GM23338 (cell line): ENCODE data around the gene CXXC5. TPM values are rescaled to one million over a fixed set of nuclear protein-coding genes. Genes with fewer than 3 reads are reported as not detected.
A peak's percentile ranks its signal among the peaks of the same experiment; 100 is the strongest.

Experiments used
- ATAC-seq: fragments of 200-7000 bp; cut with Tn5 transposase; 3 replicates; pipeline ENCODE4 v1.9.1; 2020
- DNase-seq: peaks from one replicate; pipeline ENCODE4 v3.0.0-alpha.2; 2015; ENCODE audit warnings: low spot score
- H2AFZ ChIP-seq: fragments of 200-600 bp; sonication (generic); 2 replicates; pipeline ENCODE4 v1.8.0; 2016; ENCODE audit warnings: antibody characterized with exemption, mild to moderate bottlenecking, moderate library complexity
- H3F3A ChIP-seq: fragments of 200-600 bp; sonication (generic); replicated peaks from 2 replicates; pipeline ENCODE4 v1.8.0; 2017; ENCODE audit warnings: antibody characterized with exemption, mixed run types, low read depth
- H3K27ac ChIP-seq: fragments of 200-600 bp; sonication (generic); 2 replicates; pipeline ENCODE4 v1.6.1; 2016; ENCODE audit warnings: low read depth
- H3K27me3 ChIP-seq: fragments of 200-600 bp; sonication (generic); 2 replicates; pipeline ENCODE4 v1.8.0; 2016; ENCODE audit warnings: mild to moderate bottlenecking, mixed run types, moderate library complexity; ENCODE audit not compliant: insufficient read depth
- H3K36me3 ChIP-seq: fragments of 200-600 bp; sonication (generic); 2 replicates; pipeline ENCODE4 v1.8.0; 2016; ENCODE audit warnings: mild to moderate bottlenecking; ENCODE audit not compliant: insufficient read depth
- H3K4me1 ChIP-seq: fragments of 200-600 bp; sonication (generic); 2 replicates; pipeline ENCODE4 v1.8.0; 2016; ENCODE audit warnings: mild to moderate bottlenecking, moderate library complexity; ENCODE audit not compliant: insufficient read depth
- H3K4me2 ChIP-seq: fragments of 200-600 bp; sonication (generic); 2 replicates; pipeline ENCODE4 v1.7.1; 2017; ENCODE audit warnings: mixed run types
- H3K4me3 ChIP-seq: fragments of 200-600 bp; sonication (generic); 2 replicates; pipeline ENCODE4 v1.6.1; 2016; ENCODE audit warnings: mixed run types
- H3K79me2 ChIP-seq: fragments of 200-600 bp; sonication (generic); replicated peaks from 2 replicates; pipeline ENCODE4 v1.8.0; 2017; ENCODE audit warnings: mild to moderate bottlenecking; ENCODE audit not compliant: insufficient read depth
- H3K9me2 ChIP-seq: fragments of 200-600 bp; sonication (generic); 2 replicates; pipeline ENCODE4 v1.8.0; 2017; ENCODE audit not compliant: insufficient read depth
- H4K20me1 ChIP-seq: fragments of 200-600 bp; sonication (generic); replicated peaks from 2 replicates; pipeline ENCODE4 v1.8.0; 2017; ENCODE audit warnings: mild to moderate bottlenecking; ENCODE audit not compliant: insufficient read depth
- H3K27ac Mint-ChIP-seq: 2 replicates; pipeline ENCODE4 v1.8.0; 2020; ENCODE audit warnings: inconsistent platforms, mild to moderate bottlenecking, moderate library complexity, mixed read lengths
- H3K27me3 Mint-ChIP-seq: 3 replicates; pipeline ENCODE4 v1.8.0; 2022; ENCODE audit warnings: low read depth, mild to moderate bottlenecking, moderate library complexity, mixed read lengths, inconsistent platforms; ENCODE audit not compliant: insufficient read depth, poor library complexity
- H3K36me3 Mint-ChIP-seq: 3 replicates; pipeline ENCODE4 v1.8.0; 2021; ENCODE audit warnings: low read depth, mild to moderate bottlenecking, inconsistent platforms, moderate library complexity, mixed read lengths
- H3K4me1 Mint-ChIP-seq: 3 replicates; pipeline ENCODE4 v1.8.0; 2020; ENCODE audit warnings: mild to moderate bottlenecking, inconsistent platforms, mixed read lengths
- H3K4me3 Mint-ChIP-seq: 3 replicates; pipeline ENCODE4 v1.8.0; 2021; ENCODE audit warnings: moderate library complexity, mild to moderate bottlenecking, inconsistent platforms, mixed read lengths
- H3K9me3 Mint-ChIP-seq: 3 replicates; pipeline ENCODE4 v1.8.0; 2020; ENCODE audit warnings: moderate library complexity, mild to moderate bottlenecking, inconsistent platforms, mixed read lengths
- CREB1 ChIP-seq: fragments of 250-450 bp; sonication (Bioruptor Pico); IDR thresholded peaks from 2 replicates; pipeline ENCODE4 v1.5.0; 2020; ENCODE audit warnings: low read depth, mild to moderate bottlenecking, moderate library complexity
- CTCF ChIP-seq, 2 experiments: fragments of 200-600 bp in 1 of 2; sonication (generic) in 1 of 2; conservative IDR thresholded peaks; 2 replicates each; pipeline versions ENCODE4 v1.5.1 to v1.6.1; 2016 to 2017; ENCODE audit warnings: antibody characterized with exemption in 2 of 2, low read depth in 2 of 2, mild to moderate bottlenecking in 2 of 2, moderate library complexity in 1 of 2
- ETS1 ChIP-seq: IDR thresholded peaks from 2 replicates; pipeline ENCODE4 v1.6.1; 2016; ENCODE audit warnings: antibody characterized with exemption
- EZH2 ChIP-seq: fragments of 200-600 bp; sonication (generic); IDR thresholded peaks from one replicate; pipeline ENCODE4 v1.8.0; 2017; ENCODE audit warnings: antibody characterized with exemption, mild to moderate bottlenecking, low read depth; ENCODE audit not compliant: unreplicated experiment
- EZH2phosphoT487 ChIP-seq: fragments of 200-600 bp; sonication (generic); IDR thresholded peaks from one replicate; pipeline ENCODE4 v1.8.1; 2018; ENCODE audit warnings: antibody characterized with exemption; ENCODE audit not compliant: unreplicated experiment
- JUNB ChIP-seq: IDR thresholded peaks from one replicate; pipeline ENCODE4 v1.6.1; 2016; ENCODE audit warnings: antibody characterized with exemption; ENCODE audit not compliant: unreplicated experiment
- NANOG ChIP-seq: IDR thresholded peaks from 2 replicates; pipeline ENCODE4 v1.6.1; 2016; ENCODE audit warnings: antibody characterized with exemption, borderline replicate concordance
- POLR2AphosphoS5 ChIP-seq: IDR thresholded peaks from 2 replicates; pipeline ENCODE4 v1.6.1; 2016; ENCODE audit warnings: antibody characterized with exemption, low read depth
- REST ChIP-seq: IDR thresholded peaks from one replicate; pipeline ENCODE4 v1.6.1; 2018; ENCODE audit warnings: antibody characterized with exemption; ENCODE audit not compliant: unreplicated experiment
- STAT1 ChIP-seq: IDR thresholded peaks from one replicate; pipeline ENCODE4 v1.6.1; 2016; ENCODE audit warnings: antibody characterized with exemption; ENCODE audit not compliant: unreplicated experiment
- ZNF114 ChIP-seq: fragments of 250-450 bp; sonication (Bioruptor Pico); IDR thresholded peaks from 2 replicates; pipeline ENCODE4 v1.5.0; 2020; ENCODE audit warnings: mild to moderate bottlenecking, moderate library complexity
- ZNF331 ChIP-seq: fragments of 250-450 bp; sonication (Bioruptor Pico); IDR thresholded peaks from 2 replicates; pipeline ENCODE4 v1.5.0; 2020; ENCODE audit warnings: low read depth, mild to moderate bottlenecking, moderate library complexity
- ZNF462 ChIP-seq: fragments of 250-450 bp; sonication (Bioruptor Pico); IDR thresholded peaks from 2 replicates; pipeline ENCODE4 v1.5.0; 2020; ENCODE audit warnings: mild to moderate bottlenecking, moderate library complexity
- polyA plus RNA-seq: library from polyadenylated mRNA; unstranded; fragments of >200 nt; fragmentation: Nextera tagmentation; extraction: Ambion mirVana; gene quantifications from 2 replicates; pipeline ENCODE4 v1.2.1, GENCODE V29; 2016
- total RNA-seq: library from RNA; depleted of rRNA; stranded (reverse); fragments of >200 nt; shearing (Covaris generic); gene quantifications from 2 replicates; pipeline ENCODE4 v1.2.3, GENCODE V29; 2014

CXXC5 gene
- total and polyA plus RNA-seq, 2 experiments from 2014 or later: 63.3 to 111 TPM

- H3K27me3 Mint-ChIP-seq: peaks cover 3% of the 10 kb centered on the region
- TF ChIP-seq CTCF (conservative IDR thresholded peaks at IDR 0.05; ENCODE audit: low read depth in 2 of 2) (no peak), REST (no peak), NANOG (no peak), ZNF331 (no peak), EZH2 (no peak), ZNF462 (no peak), JUNB (no peak), CREB1 (CRISPR knock-in tag) (no peak), ZNF114 (no peak), ETS1 (no peak), POLR2AphosphoS5 (no peak), STAT1 (no peak), EZH2phosphoT487 (no peak)
- Histone ChIP-seq H4K20me1 (peaks cover 10% of the 10 kb centered on the region; the same call in 1 of the 2 replicates), H3K36me3 (peaks cover 50% of the 10 kb centered on the region), H3K27me3 (no peaks in the 10 kb centered on the region), H2AFZ (no peak overlapping the region), H3K4me1 (no peaks in the 10 kb centered on the region), H3K4me2 (no peak overlapping the region), H3K79me2 (peaks cover 7% of the 10 kb centered on the region; the same call in 1 of the 2 replicates), H3K27ac (peak overlapping the region; percentile 72; the same call in 1 of the 2 replicates), H3K9me2 (no peaks in the 10 kb centered on the region), H3K4me3 (no peak overlapping the region), H3F3A (peaks cover 7% of the 10 kb centered on the region; the same call in 1 of the 2 replicates)
- no peak overlapping the region for H3K4me3 Mint-ChIP-seq
- H3K9me3 Mint-ChIP-seq: no peaks in the 10 kb centered on the region
- DNase-seq (no peak), ATAC-seq (no peak)
- H3K4me1 Mint-ChIP-seq: no peaks in the 10 kb centered on the region; the same call in 2 of the 3 replicates
- peaks cover 73% of the 10 kb centered on the region for H3K36me3 Mint-ChIP-seq
- H3K27ac Mint-ChIP-seq: no peak overlapping the region
Observed at GRCh38 chr5:139619861-139620260, 28.3 kb upstream of the CXXC5 start.
